ENCODE measurements around the gene KIF21B. TPM values are rescaled to one million over a fixed set of nuclear protein-coding genes. Genes with fewer than 3 reads are reported as not detected.

KIF21B gene
- total RNA-seq, 2 donors from 2014 or later, result 1.6 to 3.4 TPM

GRCh38 chr1:201038186-201038876 is 14.8 kb upstream of the KIF21B start:
- Histone ChIP-seq H3K9me3 (no peaks in the 10 kb centered on the region), H3K36me3 (replicated peaks in 1 of 2; ENCODE audit: insufficient read depth in 1 of 2, low read depth in 2 of 2) (no peaks in the 10 kb centered on the region), H3K4me1 (no peaks in the 10 kb centered on the region), H3K27me3 (no peaks in the 10 kb centered on the region), H3K4me3 (no peak overlapping the region), H3K27ac (no peak overlapping the region)
- DNase-seq (no peak), ATAC-seq (no peak)
- 86 to 88% methylated on average over 10 of the region's 10 CpGs for WGBS, 2 donors
- intact Hi-C loops (cut with DNase I), result no loop called here
- TF ChIP-seq CTCF (IDR thresholded peaks at IDR 0.05), result no peak
- TF ChIP-seq POLR2A (IDR thresholded peaks at IDR 0.05), result no peak

GRCh38 chr1:201036188-201036842 is 12.8 kb upstream of the KIF21B start:
- no peak overlapping the region for H3K4me3 ChIP-seq
- H3K36me3 ChIP-seq (replicated peaks in 1 of 2; ENCODE audit: insufficient read depth in 1 of 2, low read depth in 2 of 2), result no peaks in the 10 kb centered on the region
- no peak overlapping the region for H3K27ac ChIP-seq
- H3K9me3 ChIP-seq, result no peaks in the 10 kb centered on the region
- DNase-seq (no peak), ATAC-seq (no peak)
- intact Hi-C loops (cut with DNase I), result no loop called here
- H3K4me1 ChIP-seq, result no peaks in the 10 kb centered on the region
- no peak for TF ChIP-seq POLR2A (IDR thresholded peaks at IDR 0.05)
- no peak for TF ChIP-seq CTCF (IDR thresholded peaks at IDR 0.05)
- H3K27me3 ChIP-seq, result no peaks in the 10 kb centered on the region
- 53 to 62% methylated on average over 12 of the region's 12 CpGs for WGBS, 2 donors

GRCh38 chr1:201034671-201035070 is 11.2 kb upstream of the KIF21B start:
- Histone ChIP-seq H3K9me3 (no peaks in the 10 kb centered on the region), H3K4me3 (no peak overlapping the region), H3K36me3 (replicated peaks in 1 of 2; ENCODE audit: insufficient read depth in 1 of 2, low read depth in 2 of 2) (no peaks in the 10 kb centered on the region), H3K4me1 (no peaks in the 10 kb centered on the region), H3K27me3 (no peaks in the 10 kb centered on the region), H3K27ac (no peak overlapping the region)
- TF ChIP-seq CTCF (IDR thresholded peaks at IDR 0.05), result no peak
- TF ChIP-seq POLR2A (IDR thresholded peaks at IDR 0.05), result no peak
- intact Hi-C loops (cut with DNase I), result no loop called here
- ATAC-seq (no peak), DNase-seq (no peak)
- WGBS, 2 donors, result 55 to 78% methylated on average over 3 of the region's 4 CpGs

- 96 to 100% methylated on average over 1 of the region's 1 CpG for WGBS, 2 donors
- intact Hi-C loops (cut with DNase I), result no loop called here
- H3K4me3 ChIP-seq, result no peak overlapping the region
- H3K9me3 ChIP-seq, result no peaks in the 10 kb centered on the region
- peaks cover 13% of the 10 kb centered on the region for H3K4me1 ChIP-seq
- ATAC-seq, result no peak
- TF ChIP-seq POLR2A (IDR thresholded peaks at IDR 0.05) (no peak), CTCF (IDR thresholded peaks at IDR 0.05) (no peak)
- no peaks in the 10 kb centered on the region for H3K27me3 ChIP-seq
- DNase-seq, result no peak
- H3K36me3 ChIP-seq (replicated peaks in 1 of 2; ENCODE audit: insufficient read depth in 1 of 2, low read depth in 2 of 2), result no peaks in the 10 kb centered on the region
- H3K27ac ChIP-seq, result no peak overlapping the region
Observed at GRCh38 chr1:201032408-201032807, 8.9 kb upstream of the KIF21B start.
